COLO668 (cell line): ENCODE results near the gene SUPV3L1.
"Not testable (repeated sequence)": the region's sequence is repeated elsewhere in the genome, so short reads cannot be mapped to it uniquely, and the experiment has no call there.

ENCODE experiments used
- DNase-seq: peaks from one replicate; lab custom pipeline; 2025; ENCODE audit not compliant: unreplicated experiment; lab: John Stamatoyannopoulos, UW

SUPV3L1 gene

DNA sequence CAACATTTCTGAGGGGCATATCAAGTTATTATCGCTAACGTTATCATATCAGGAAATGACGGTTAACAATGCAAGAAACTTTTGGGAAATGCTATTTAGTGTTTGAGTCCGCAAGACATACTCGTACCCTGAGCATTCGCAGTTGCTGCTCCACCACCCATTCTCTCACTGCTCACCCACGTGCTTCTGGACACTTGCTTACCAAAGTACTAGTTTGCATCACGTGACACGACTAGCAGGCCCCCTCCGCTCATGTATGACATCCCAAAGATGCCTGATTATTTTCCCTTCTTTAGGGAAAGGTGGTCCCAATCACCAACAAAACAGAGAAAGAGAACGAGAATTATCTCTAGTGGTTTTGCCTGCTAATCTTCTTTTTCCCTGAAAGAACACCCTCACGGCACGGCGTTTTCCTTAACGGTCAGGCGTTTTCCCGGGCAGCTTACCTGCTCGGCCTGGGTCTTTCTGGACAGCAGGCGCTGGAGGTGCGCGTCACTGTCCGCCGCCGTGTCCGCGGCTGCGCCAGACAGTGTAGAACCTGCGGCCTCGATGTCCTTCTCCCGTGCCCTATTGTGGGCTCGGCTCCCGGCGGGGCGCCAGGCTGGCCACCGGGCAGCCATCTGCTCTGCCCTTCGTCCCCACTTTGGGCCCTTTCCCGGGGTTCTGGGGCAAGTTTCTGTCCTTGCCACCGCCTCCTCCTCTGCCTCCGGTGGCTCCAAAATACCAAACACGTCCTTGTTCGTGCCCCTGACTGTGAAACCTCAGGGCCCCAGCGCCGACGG lies at the start of gene SUPV3L1:
Gene SUPV3L1 (plus strand): TSS at position 492 of the 782 bp plus-strand sequence. CDS start 58 bp downstream, at position 550.
- DNase-seq = peak; percentile 82

DNA sequence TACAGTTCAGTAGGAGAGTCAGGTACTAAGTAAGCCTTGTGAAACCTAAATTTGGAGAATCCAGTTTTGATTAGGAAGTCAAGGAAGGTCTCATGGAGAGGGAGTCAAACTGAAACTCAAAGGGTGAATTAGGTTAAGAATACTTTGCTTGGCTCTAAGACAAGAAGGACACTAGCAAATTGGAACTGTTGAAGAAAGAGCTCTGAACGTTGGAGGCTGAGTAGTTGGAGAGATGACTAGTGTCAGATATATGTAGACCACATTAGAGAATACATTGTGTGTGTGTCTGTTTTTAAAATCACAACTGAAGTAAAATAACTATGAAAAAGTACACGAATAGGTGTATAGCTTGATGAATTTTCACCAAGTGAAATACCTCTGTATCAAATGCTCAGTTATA lies 49.8 kb upstream of the SUPV3L1 start:
- no peak for DNase-seq

DNA sequence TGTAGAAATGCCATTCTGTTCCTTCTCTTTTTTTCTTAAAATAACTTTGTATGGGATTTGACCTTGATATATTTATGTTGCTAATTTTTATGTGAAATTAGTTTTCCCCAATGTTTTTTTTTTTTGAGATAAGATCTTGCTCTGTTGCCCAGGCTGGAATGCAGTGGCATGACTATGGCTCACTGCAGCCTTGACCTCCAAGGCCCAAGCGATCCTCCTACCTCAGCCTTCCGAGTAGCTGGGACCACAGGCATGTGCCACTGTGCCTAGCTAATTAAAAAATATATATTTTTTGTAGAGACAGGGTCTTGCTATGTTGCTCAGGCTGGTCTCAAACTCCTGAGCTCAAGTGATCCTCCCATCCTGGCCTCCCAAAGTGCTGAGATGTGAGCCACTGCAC lies 40.1 kb upstream of the SUPV3L1 start:
- DNase-seq = no peak

DNA sequence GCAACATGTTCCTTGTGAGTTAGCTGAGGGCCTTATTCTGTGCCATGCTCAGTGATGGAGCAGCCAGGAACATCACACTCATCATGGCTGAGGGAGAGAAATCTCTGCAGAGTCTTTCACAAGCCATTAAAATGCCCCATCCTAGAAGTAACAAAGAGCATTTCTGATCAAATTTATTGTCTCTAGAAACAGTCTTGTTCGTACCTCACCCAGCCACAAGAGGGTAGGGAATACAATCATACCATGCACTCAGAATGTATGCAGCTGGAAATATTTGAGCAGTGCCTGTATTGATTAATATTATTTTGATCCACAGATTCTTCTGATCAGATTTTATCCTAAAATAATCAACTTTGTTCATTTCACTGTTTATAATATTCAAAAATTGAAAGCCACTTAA lies 38.7 kb upstream of the SUPV3L1 start:
- DNase-seq = no peak

DNA sequence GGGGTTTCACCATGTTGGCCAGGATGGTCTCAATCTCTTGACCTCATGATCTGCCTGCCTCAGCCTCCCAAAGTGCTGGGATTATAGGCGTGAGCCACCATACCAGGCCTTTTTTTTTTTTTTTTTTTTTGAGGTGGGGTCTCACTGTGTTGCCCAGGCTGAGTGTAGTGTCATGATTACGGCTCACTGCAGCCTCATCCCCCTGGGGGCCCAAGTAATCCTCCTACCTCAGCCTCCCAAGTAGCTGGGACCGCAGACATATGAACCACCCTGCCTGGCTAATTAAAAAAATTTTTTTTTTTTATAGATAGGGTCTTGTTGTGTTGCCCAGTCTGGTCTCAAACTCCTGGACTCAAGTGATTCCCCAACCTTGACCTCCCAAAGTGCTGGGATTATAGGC lies 38.0 kb upstream of the SUPV3L1 start:
- DNase-seq = not testable (repeated sequence)

DNA sequence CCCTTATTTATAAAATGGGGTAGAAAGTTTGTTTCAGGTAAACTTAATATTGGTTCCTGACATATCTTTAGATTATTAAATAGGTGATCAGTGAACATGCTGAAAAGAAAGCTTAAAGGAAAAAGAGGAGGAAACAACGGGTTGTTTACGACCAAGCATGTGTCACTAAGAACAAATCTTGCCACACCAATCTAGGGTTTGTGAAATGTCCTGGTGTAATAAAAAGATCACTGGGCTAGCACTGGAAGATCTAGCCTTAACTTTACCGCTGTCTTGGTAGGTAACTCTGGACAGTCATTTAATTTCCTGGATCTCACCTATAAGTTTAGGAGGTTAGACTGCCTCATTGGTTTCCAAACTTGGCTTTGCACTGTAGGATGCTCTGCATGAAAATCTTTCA lies 37.1 kb upstream of the SUPV3L1 start:
- DNase-seq = no peak

DNA sequence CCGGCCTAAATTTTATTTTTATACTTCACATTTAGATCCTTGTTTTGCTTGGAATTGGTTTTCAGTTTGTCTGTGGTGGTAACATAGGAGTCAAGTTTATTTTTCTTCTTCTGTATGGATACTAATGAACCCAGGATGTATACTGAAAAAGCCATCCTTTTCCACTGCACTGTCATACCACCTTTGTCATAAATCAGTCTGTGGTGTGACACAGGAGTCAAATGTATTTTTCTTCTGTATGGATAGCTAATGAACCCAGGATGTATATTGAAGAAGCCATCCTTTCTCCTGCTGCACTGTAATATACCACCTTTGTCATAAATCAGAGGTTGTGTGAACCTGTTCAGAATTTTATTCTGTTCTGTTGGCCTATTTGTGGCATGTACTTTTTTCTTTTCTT lies 34.7 kb upstream of the SUPV3L1 start:
- no peak for DNase-seq

DNA sequence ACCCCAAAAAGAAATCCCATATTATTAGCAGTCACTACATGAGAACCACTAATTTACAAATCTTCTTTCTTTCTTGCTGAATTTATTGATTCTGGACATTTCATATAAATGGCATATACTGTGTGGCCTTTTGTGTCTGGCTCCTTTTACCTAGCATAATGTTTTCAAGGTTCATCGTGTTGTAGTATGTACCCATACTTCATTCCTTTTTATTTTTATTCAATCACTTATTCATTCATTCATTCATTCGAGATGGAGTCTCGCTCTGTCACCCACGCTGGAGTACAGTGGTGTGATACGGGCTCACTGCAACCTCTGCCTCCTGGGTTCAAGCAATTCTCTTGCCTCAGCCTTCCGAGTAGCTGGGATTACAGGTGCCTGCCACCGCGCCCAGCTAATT lies 34.2 kb upstream of the SUPV3L1 start:
- no peak for DNase-seq

DNA sequence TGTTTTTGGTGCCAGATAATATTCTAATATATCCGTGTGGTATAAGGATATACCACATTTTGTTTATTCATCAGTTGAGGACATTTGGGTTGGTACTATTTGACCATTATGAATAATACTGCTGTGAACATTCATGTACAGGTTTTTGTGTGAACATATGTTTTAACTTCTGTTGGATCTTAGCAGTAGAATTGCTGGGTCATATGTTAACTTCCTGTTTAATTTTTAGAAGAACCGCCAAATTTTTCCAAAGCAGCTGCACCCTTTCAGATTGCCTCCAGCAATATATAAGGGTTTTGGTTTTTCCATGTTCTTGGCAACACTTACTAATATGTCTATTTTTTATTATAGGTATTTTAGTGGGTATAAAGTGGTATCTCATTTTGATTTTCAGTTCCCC lies 33.3 kb upstream of the SUPV3L1 start:
- no peak for DNase-seq

DNA sequence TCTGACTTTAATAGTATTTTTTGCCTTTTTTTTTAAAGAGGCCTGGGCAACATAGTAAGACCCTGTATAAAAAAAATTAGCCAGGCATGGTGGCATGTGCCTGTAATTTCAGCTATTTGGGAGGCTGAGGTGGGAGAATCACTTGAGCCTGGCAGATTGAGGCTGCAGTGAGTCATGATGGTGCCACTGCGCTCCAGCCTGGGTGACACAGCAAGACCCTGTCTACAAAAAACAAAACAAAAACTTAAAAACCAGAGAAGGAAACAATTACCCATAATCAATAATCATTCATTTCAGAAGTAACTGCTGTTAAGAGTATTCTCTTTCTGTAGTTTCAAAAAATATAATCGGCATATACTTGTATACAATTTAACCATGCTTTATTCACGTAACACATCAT lies 28.1 kb upstream of the SUPV3L1 start:
- DNase-seq = no peak

DNA sequence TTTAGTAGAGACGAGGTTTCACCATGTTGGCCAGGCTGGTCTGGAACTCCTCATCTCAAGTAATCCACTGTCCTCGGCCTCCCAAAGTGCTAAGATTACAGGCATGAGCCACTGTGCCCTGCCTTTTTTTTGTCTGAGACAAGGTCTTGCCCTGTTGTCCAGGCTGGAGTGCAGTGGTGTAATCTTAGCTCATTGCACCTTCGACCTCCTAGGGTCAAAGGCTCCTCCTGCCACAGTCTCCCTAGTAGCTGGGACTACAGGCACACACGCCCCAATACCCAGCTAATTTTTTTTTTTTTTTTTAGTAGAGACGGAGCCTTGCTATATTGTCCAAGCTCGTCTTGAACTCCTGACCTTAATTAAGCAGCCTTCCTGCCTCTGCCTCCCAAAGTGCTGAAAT lies 26.8 kb upstream of the SUPV3L1 start:
- no peak for DNase-seq

DNA sequence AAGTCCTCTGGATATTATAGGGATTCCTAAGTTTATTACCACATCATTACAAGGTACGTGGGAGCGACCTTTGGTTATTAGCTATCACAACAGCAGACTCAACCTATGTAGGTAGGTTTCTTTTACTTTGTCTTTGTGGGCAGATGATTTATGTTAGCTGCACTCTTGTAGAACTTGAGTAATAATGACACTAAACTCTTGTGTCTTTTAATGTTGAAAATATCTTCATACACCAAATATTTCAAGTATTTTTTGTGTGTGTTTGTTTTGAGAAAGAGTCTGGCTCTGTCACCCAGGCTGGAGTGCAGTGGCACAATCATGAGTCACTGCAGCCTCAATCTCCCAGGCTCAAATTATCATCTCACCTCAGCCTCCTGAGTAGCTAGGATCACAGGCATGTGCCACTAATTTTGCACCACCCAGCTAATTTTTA lies 19.2 kb upstream of the SUPV3L1 start:
- no peak for DNase-seq

DNA sequence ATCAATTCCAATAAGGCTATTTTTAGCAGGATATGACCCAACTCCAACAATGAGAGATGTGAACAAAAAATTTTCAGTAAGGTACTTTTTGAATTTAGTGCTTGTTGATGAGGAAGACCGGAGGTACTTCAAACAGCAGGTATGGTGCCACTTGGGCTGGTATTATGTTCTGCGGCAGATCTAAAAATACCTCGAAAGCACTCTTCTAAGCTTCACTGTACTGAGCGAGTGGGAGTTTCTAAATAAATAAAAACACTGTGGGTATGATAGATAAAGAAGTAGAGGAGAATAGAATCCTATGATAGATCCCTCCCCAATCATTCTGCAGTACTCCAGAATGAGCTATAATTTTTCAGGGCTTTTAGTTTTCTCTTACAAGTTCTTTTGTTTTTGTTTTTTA lies 11.5 kb upstream of the SUPV3L1 start:
- DNase-seq = no peak

DNA sequence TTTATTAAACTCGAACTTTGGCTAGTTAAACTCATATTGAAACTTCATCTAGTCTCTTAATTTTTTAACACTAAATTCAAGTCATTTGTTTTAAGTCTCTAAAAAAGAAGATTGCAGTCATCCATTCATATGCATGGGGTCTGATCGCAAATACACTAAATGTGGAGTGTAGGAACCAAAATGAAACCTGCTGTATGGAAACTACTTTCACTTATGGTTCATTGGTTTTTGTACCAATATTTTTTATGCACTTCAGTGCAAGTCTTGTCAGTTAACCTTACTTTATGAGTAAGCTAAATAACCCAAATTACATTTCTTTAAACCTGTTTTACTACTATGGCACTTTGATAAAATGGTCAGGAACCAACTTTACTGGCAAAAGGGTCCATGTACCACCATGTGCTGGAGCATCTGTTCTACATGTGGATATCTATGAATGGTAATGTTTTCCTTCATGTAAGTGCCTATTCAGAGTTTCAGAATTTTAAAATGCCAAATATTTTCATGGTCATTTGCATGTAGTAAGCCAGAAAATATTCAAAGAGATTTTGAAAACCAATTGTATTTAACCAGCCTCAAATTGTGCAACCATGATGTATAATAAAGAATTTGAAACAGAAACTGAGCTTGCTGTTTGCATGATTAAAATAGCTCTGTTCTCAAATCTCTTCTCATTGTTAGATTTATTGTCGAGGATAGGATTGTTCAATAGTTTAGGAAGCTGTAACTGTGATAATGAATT lies 7.6 kb upstream of the SUPV3L1 start:
- DNase-seq = no peak

DNA sequence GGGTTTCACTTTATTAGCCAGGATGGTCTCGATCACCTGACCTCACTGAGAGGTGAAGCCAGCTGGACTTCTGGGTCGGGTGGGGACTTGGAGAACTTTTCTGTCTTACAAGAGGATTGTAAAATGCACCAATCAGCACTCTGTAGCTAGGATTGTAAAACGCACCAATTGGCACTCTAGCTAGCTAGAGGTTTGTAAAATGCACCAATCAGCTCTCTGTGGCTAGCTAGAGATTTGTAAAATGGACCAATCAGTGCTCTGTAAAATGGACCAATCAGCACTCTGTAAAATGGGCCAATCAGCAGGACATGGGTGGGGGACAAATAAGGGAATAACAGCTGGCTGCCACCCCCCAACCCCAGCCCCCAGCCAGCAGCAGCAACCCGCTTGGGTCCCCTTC lies 4.7 kb upstream of the SUPV3L1 start:
- DNase-seq = not testable (repeated sequence)

DNA sequence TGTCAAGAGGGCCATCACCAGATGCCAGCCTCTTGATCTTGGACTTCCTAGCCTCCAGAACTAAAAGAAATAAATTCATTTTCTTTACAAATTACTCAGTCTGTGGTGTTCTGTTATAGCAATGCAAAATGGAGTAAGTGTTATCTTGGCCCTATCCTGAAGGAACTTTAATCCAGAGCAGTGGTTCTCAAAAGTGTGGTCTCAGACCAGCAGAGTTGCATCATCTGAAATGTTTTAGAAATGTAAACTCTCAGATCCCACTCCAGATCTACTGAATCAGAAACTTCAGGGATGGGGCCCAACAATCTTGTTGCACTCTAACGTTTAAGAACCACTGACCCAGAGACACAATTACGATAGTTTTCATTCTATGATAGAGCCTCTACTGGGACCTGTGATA lies 3.2 kb upstream of the SUPV3L1 start:
- DNase-seq = no peak

DNA sequence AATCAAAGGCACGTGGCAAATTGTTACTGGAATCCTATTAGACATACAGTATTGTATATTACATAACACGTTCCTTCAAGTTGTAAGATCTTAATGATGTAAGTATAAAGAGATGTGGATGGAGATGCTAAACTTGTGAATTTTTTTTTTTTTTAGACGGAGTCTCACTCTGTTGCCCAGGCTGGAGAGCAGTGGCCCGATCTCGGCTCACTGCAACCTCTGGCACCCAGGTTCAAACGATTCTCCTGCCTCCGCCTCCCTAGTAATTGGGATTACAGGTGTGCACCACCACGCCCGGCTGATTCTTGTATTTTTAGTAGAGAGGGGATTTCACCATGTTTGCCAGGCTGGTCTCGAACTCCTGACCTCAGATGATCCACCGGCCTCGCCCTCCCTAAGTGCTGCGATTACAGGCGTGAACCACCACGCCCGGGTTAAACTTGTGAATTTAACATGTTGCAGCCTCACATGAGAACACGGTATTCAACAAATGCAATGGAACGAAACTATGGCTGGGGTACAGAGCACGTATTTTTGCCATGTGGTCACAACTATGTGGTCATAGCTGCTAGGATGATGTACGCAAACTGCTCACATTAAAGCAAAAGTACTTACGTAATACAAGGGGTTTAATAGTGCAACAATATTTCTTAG lies 818 bp upstream of the SUPV3L1 start:
- DNase-seq = peak; percentile 28

DNA sequence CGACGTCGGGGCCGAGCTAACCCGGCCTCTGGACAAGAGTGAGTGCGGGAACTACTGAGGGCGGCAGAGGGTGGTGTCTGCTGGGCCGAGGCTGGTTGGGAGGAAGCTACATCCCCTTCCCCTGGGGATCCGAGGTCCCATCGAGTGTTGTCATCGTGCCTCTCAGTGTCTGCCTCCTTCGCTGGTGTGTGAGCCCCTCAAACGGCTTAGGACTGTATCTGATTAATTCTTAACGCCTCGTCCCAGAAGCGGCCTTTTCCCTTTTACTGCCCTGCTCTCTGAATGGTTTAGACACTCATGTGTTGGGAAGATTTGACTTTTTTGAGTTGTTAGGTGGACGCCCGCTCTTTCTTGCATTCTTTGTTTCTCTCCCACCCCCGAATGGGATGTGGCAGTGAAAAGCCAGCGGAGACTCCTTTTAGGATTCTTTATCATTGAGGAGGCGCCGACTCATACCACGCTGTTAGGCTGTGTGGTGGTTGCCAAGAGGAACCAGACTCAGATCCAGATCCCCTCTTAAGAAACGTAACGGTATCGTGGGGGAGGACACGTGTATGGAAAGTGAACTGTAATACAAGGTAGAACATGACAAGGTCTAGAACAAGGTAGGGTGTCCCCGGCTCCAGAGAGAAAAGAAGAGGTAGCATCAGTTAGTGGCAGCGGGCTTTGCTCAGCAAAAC lies 631 bp downstream of the SUPV3L1 start:
- peak; percentile 3 for DNase-seq

DNA sequence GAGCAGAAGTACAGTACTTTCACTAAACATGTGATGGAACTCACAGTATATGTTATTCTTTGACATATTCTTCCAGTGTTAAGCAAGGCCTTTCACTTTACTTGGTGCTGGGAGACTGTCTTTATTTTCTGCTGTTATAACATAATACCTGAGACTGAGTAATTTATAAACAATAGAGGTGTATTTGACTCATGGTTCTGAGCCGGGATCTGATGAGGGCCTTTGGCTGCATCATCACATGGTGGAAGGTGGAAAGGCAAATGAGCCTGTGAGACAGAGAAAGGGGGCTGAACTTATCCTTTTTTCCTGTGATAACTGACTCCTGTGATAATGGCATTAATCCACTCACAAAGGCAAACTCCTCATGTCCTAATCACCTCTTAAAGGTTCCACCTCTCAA lies 1.4 kb downstream of the SUPV3L1 start:
- DNase-seq = no peak

DNA sequence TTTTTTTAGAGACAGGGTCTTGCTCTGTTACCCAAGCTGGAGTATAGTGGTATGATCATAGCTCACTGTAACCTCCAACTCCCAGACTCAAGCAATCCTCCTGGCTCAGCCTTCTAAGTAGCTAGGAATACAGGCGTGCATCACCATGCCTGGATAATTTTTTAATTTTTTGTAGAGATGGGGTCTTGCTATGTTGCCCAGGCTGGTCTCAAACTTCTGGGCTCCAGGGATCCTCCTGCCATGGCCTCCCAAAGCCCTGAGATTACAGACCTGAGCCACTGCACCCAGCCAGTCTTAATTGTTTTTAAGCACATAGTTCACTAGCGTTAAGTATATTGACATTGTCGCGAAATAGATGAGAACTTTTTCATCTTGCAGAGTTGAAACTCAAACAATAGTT lies 2.0 kb downstream of the SUPV3L1 start:
- no peak for DNase-seq

DNA sequence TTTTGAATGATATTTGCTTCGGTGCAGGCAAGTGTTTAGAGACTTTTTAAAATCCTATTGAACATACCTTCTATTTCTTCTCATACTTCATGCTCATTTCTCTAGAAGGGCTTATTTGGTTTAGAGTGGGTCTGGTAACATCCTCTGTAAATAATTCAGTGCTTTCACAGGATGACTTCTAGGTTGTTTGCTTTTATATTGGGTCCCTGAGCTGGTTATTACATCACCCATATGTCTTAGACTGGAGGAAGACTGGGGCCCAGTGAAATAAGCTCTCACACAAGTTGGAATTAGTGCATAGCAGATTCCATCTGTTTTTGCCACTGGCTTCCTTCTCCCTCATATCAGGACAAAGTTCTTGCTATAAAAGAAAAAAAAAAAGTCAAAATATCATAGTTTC lies 6.5 kb downstream of the SUPV3L1 start:
- no peak for DNase-seq
